SK-N-DZ (cell line): ENCODE measurements around the gene LIMK1. TPM values are rescaled to one million over a fixed set of nuclear protein-coding genes. Genes with fewer than 3 reads are reported as not detected.
"Not testable (repeated sequence)": the region's sequence is repeated elsewhere in the genome, so short reads cannot be mapped to it uniquely, and the experiment has no call there.

ENCODE experiments used
- DNase-seq: peaks from one replicate; pipeline ENCODE4 v3.0.0-alpha.2; 2015; ENCODE audit warnings: low spot score
- polyA plus RNA-seq, 2 experiments: library from polyadenylated mRNA; depleted of rRNA; stranded (reverse); fragments of >200 nt; gene quantifications; 2 replicates each; pipeline ENCODE4 v1.2.3, GENCODE V29; 2014

Gene LIMK1
- polyA plus RNA-seq (2014; cell fraction: cytosol; rRNA removed), result 16.3 and 21.9 TPM in 2 replicates
- polyA plus RNA-seq (2014; cell fraction: nucleus; rRNA removed), result 17.3 and 18.2 TPM in 2 replicates

DNA sequence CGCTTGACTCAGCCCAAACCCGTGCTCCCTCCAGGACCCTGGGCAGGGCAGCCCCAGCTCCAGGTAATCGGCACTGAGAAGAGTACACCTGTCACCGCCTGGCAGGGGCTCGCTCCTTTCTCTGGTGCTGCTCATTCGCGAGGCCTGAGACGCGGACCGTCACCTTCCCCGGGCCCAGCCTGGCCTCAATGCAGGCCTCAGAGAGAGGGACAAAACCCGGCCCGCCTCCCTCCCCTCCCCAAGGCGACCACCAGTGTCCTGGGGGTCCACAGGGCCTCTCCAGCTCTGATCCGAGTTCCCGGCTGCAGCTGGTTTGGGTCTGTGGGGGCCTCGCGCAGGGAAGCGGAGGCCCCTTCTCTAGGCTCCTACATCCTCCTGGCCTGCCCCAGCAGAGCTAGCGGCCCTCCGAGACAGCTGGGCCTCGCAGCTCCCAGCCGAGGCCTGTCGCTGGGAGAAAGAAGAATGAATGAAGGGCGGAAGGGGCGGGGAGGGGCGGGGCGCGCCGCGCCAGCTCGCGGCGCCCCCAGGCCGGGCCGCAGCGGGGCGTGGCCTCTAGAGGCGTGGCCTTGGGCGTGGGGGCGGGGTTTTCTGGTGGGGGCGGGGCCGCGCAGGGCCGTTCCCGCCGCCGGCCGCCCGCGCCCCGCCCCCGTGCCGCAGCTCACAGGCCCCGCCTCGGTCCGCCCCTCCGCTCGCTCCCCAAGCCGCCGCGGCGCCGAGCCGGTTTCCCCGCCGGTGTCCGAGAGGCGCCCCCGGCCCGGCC lies at the start of gene LIMK1:
TSS of gene LIMK1 (plus strand) at position 688 of the 760 bp plus-strand sequence. CDS start 187 bp downstream, outside the sequence.
- DNase-seq, result peak; percentile 81

GRCh38 chr7:74037609-74038008 lies 46.0 kb upstream of the LIMK1 start:
- no peak for DNase-seq

- no peak for DNase-seq
Observed at GRCh38 chr7:74038194-74038961, 45.2 kb upstream of the LIMK1 start.

GRCh38 chr7:74039337-74039736 lies 44.3 kb upstream of the LIMK1 start:
- DNase-seq, result no peak

DNA sequence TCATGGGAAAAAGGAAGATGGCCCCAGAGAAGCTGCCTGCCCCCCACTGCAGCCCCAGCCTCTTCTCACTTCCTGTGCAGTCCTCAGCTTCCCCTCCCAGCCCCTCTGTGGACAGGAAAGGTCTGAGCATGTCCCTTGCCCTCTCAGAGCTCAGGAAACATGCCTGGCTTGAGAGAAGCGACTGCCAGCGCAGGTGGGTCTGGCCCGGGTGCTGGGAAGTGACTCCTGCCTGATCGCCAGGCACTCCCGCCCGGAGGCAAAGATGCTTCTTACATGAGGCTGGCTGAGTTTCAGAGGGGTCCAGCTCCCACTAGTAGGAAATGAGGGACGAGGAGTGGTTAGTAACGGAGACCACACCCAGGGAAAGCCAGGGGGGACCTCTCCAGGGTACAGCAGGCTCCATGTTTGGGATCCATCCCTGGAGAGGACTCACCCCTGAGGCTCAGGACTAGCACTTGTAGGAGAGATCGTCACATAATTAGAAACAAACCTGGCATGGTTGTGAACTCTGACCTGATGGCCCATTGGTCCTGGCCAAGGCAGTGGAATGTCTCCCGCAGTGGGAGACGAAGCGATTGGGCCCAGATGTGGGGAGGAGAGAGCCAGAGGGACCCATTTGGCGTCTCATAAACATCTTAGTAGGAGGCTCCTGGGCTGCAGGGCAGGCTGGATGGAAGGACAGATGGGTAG lies 43.4 kb upstream of the LIMK1 start:
- no peak for DNase-seq

DNA sequence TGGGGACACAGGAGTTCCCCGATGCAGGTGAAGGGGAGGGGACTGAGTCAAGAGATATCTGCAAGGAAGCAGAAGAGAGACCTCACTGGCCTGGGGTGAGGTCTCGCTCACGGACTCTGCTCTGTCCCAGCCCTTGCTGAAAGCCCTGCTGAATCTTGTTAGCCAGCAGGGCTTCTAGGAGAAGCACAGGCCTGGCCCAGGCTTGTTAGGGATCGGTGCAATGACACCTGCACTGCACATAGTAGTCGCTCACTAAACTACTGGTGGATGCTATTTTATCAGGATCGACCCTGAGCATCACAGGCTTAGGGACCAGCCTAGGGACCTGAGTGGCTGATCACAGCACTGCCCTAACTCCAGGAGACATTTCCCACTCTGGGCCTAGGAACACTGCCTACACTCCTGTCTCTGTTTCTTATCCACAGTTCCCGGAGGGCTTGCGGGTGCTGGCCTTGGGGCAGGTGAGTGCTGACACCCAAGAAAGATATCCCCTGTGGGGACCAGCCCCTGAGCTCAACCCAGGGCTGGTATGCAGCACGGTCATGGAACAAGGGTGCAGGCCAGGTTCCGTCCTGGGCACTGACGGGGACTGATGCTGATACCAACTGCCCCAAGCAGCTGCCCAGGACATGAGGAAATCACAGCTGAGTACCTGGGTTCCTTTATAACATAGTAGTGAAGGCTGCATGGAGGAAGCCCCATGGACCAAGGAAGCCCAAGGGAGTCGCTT lies 42.6 kb upstream of the LIMK1 start:
- no peak for DNase-seq

- DNase-seq, result no peak
Observed at GRCh38 chr7:74042746-74043522, 40.7 kb upstream of the LIMK1 start.

DNA sequence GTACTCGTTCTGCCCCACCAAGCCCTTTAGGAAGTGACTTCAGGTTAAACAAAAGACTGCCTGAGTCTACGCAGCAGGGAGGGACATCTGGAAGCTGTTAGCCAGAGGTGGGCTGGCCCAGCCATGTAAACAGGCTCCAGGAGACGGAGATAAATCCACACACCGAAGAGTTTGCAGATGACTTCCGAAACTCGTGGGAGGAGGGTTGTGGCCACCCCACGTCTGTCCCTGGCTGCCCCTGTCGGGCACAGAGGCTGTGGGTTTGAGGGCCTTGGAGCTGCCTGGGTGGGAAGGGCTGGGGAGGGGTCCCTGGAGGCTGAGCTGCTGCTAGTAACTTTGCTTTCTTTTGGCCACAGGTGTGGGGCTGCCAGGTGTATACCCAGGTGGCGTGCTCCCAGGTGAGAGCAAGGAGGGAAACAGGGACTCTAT lies 40.1 kb upstream of the LIMK1 start:
- DNase-seq, result peak; percentile 70

- peak; percentile 47 for DNase-seq
Observed at GRCh38 chr7:74044366-74045350, 38.9 kb upstream of the LIMK1 start.

DNA sequence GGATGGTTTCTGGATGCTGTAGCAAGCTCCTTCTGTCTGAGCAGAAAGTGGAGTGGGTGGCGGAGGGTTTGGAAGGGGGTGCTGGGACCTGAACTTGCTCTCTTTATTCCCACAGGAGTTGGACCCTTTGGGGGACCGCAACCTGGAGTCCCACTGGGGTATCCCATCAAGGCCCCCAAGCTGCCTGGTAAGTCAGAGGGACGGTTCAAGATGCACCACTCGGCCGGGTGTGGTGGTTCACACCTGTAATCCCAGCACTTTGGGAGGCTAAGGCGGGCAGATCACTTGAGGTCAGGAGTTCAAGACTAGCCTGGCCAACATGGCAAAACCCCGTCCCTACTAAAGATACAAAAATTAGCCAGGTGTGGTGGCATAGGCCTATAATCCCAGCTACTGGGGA lies 37.0 kb upstream of the LIMK1 start:
- not testable (repeated sequence) for DNase-seq

GRCh38 chr7:74047804-74048380 lies 35.7 kb upstream of the LIMK1 start:
- no peak for DNase-seq

- DNase-seq, result no peak
Observed at GRCh38 chr7:74048999-74049599, 34.5 kb upstream of the LIMK1 start.

DNA sequence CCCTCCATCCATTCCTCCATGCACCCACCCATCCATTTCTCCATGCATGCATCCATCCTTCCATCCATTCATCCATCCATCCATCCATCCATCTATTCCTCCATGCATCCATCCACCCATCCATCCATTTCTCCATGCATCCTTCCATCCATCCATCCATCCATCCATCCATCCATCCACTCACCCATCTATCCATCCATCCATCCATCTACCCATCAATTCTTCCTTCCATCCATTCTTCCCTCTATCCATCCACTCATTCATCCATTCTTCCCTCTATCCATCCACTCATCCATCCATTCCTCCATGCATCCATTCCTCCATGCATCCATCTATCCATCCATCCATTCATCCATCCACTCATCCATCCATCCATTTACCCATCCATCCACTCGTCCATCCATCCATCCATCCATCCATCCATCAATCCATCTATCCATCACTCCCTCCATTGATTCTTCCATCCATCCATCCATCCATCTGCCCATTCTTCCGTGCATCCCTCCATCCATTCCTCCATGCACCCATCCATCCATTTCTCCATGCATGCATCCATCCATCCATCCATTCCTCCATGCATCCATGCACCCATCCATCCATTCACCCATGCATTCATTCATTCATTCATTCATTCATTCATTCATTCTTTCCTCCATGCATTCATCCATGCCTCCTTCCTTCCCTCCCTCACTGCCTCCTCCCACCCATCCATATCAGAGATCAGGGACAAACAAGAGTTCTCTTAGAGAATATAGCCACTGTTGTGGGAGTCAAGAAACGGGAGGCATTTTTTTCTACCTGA lies 33.4 kb upstream of the LIMK1 start:
- no peak for DNase-seq

- no peak for DNase-seq
Observed at GRCh38 chr7:74051193-74051592, 32.4 kb upstream of the LIMK1 start.

- peak; percentile 60 for DNase-seq
Observed at GRCh38 chr7:74051629-74052410, 31.8 kb upstream of the LIMK1 start.

- DNase-seq, result no peak
Observed at GRCh38 chr7:74052628-74053027, 31.0 kb upstream of the LIMK1 start.
